ENCODE measurements around the gene IL31RA.

IL31RA gene

GRCh38 chr5:55913466-55914413 lies 62.6 kb downstream of the IL31RA start:
- peak overlapping the region; percentile 45 for H3K27ac ChIP-seq (ENCODE audit: low read length)
- H3K4me1 ChIP-seq (ENCODE audit: low read length), result peaks cover 21% of the 10 kb centered on the region
- H3K79me2 ChIP-seq (ENCODE audit: low read length), result no peaks in the 10 kb centered on the region
- H3K36me3 ChIP-seq (replicated peaks; ENCODE audit: low read depth, low read length), result no peaks in the 10 kb centered on the region
- peak overlapping the region; percentile 52 for H2AFZ ChIP-seq (ENCODE audit: low read depth, low read length)
- peak overlapping the region; percentile 51 for H3K4me2 ChIP-seq (ENCODE audit: low read length)
- H3K4me3 ChIP-seq (ENCODE audit: low read length), result peak overlapping the region; percentile 3; the same call in 1 of the 2 replicates
- H3K9me3 ChIP-seq (ENCODE audit: insufficient read depth, low read length), result no peaks in the 10 kb centered on the region
- no peaks in the 10 kb centered on the region for H4K20me1 ChIP-seq (ENCODE audit: insufficient read depth, low read length)
- H3K27me3 ChIP-seq (ENCODE audit: low read depth, low read length), result no peaks in the 10 kb centered on the region
- TF ChIP-seq EZH2phosphoT487 (IDR thresholded peaks at IDR 0.05; ENCODE audit: low read depth), result no peak
- no peak for TF ChIP-seq CTCF (IDR thresholded peaks at IDR 0.05; ENCODE audit: low read depth, low read length)
- 0 out of 2 replicates have a peak overlapping the region, but pooled peaks have one; percentile 8 for H3K9ac ChIP-seq (ENCODE audit: low read length)

- Histone ChIP-seq H3K4me2 (ENCODE audit: low read length) (no peak overlapping the region), H3K27me3 (ENCODE audit: low read depth, low read length) (no peaks in the 10 kb centered on the region), H2AFZ (ENCODE audit: low read depth, low read length) (no peak overlapping the region), H4K20me1 (ENCODE audit: insufficient read depth, low read length) (no peaks in the 10 kb centered on the region), H3K9me3 (ENCODE audit: insufficient read depth, low read length) (no peaks in the 10 kb centered on the region), H3K27ac (ENCODE audit: low read length) (no peak overlapping the region), H3K9ac (ENCODE audit: low read length) (no peak overlapping the region), H3K4me3 (ENCODE audit: low read length) (no peak overlapping the region), H3K4me1 (ENCODE audit: low read length) (peaks cover 33% of the 10 kb centered on the region), H3K36me3 (replicated peaks; ENCODE audit: low read depth, low read length) (no peaks in the 10 kb centered on the region), H3K79me2 (ENCODE audit: low read length) (no peaks in the 10 kb centered on the region)
- TF ChIP-seq CTCF (IDR thresholded peaks at IDR 0.05; ENCODE audit: low read depth, low read length), result no peak
- TF ChIP-seq EZH2phosphoT487 (IDR thresholded peaks at IDR 0.05; ENCODE audit: low read depth), result no peak
Measured at GRCh38 chr5:55914971-55915370, 63.8 kb downstream of the IL31RA start.

GRCh38 chr5:55915783-55916182 lies 64.6 kb downstream of the IL31RA start:
- H3K27me3 ChIP-seq (ENCODE audit: low read depth, low read length), result no peaks in the 10 kb centered on the region
- no peak overlapping the region for H3K27ac ChIP-seq (ENCODE audit: low read length)
- H3K4me2 ChIP-seq (ENCODE audit: low read length), result no peak overlapping the region
- no peak overlapping the region for H3K9ac ChIP-seq (ENCODE audit: low read length)
- H2AFZ ChIP-seq (ENCODE audit: low read depth, low read length), result no peak overlapping the region
- H3K9me3 ChIP-seq (ENCODE audit: insufficient read depth, low read length), result no peaks in the 10 kb centered on the region
- no peaks in the 10 kb centered on the region for H3K36me3 ChIP-seq (replicated peaks; ENCODE audit: low read depth, low read length)
- peaks cover 40% of the 10 kb centered on the region for H3K4me1 ChIP-seq (ENCODE audit: low read length)
- H4K20me1 ChIP-seq (ENCODE audit: insufficient read depth, low read length), result no peaks in the 10 kb centered on the region
- TF ChIP-seq CTCF (IDR thresholded peaks at IDR 0.05; ENCODE audit: low read depth, low read length), result no peak
- TF ChIP-seq EZH2phosphoT487 (IDR thresholded peaks at IDR 0.05; ENCODE audit: low read depth), result no peak
- H3K79me2 ChIP-seq (ENCODE audit: low read length), result no peaks in the 10 kb centered on the region
- no peak overlapping the region for H3K4me3 ChIP-seq (ENCODE audit: low read length)

- Histone ChIP-seq H4K20me1 (ENCODE audit: insufficient read depth, low read length) (no peaks in the 10 kb centered on the region), H3K4me3 (ENCODE audit: low read length) (no peak overlapping the region), H3K27ac (ENCODE audit: low read length) (no peak overlapping the region), H3K9me3 (ENCODE audit: insufficient read depth, low read length) (no peaks in the 10 kb centered on the region), H3K27me3 (ENCODE audit: low read depth, low read length) (no peaks in the 10 kb centered on the region), H3K4me2 (ENCODE audit: low read length) (no peak overlapping the region), H3K79me2 (ENCODE audit: low read length) (no peaks in the 10 kb centered on the region), H3K4me1 (ENCODE audit: low read length) (peaks cover 40% of the 10 kb centered on the region), H3K9ac (ENCODE audit: low read length) (no peak overlapping the region), H3K36me3 (replicated peaks; ENCODE audit: low read depth, low read length) (no peaks in the 10 kb centered on the region), H2AFZ (ENCODE audit: low read depth, low read length) (no peak overlapping the region)
- TF ChIP-seq CTCF (IDR thresholded peaks at IDR 0.05; ENCODE audit: low read depth, low read length), result no peak
- no peak for TF ChIP-seq EZH2phosphoT487 (IDR thresholded peaks at IDR 0.05; ENCODE audit: low read depth)
Measured at GRCh38 chr5:55916986-55917385, 65.8 kb downstream of the IL31RA start.

Data from OCI-LY3 (cell line).